Lower leg skin (tissue), 3 donors: ENCODE results near the gene NEDD9.

Experiments
- POLR2A ChIP-seq, 2 donors: fragments of 450-650 bp; IDR thresholded peaks; one replicate each; pipeline ENCODE4 v1.6.1; 2016 to 2017; ENCODE audit warnings: antibody characterized with exemption in 2 of 2, mild to moderate bottlenecking in 1 of 2, moderate library complexity in 1 of 2
- TF ChIP-seq, protein P1 (sequence below), 3 donors: fragments of 450-650 bp; IDR thresholded peaks; one replicate each; pipeline ENCODE4 v1.5.1; 2016; ENCODE audit warnings: antibody characterized with exemption in 3 of 3, mild to moderate bottlenecking in 3 of 3, moderate library complexity in 2 of 3

GRCh38 chr6:11217360-11218101 is 14.9 kb downstream of the NEDD9 start:
- TF ChIP-seq POLR2A (IDR thresholded peaks at IDR 0.05): no peak
- TF ChIP-seq, protein P1, sequence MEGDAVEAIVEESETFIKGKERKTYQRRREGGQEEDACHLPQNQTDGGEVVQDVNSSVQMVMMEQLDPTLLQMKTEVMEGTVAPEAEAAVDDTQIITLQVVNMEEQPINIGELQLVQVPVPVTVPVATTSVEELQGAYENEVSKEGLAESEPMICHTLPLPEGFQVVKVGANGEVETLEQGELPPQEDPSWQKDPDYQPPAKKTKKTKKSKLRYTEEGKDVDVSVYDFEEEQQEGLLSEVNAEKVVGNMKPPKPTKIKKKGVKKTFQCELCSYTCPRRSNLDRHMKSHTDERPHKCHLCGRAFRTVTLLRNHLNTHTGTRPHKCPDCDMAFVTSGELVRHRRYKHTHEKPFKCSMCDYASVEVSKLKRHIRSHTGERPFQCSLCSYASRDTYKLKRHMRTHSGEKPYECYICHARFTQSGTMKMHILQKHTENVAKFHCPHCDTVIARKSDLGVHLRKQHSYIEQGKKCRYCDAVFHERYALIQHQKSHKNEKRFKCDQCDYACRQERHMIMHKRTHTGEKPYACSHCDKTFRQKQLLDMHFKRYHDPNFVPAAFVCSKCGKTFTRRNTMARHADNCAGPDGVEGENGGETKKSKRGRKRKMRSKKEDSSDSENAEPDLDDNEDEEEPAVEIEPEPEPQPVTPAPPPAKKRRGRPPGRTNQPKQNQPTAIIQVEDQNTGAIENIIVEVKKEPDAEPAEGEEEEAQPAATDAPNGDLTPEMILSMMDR (IDR thresholded peaks at IDR 0.05): no peak
